Kidney capillary endothelial cell (primary cell): ENCODE measurements around the gene ZNF639.
"Not testable (repeated sequence)": the region's sequence is repeated elsewhere in the genome, so short reads cannot be mapped to it uniquely, and the experiment has no call there.

Experiments
- DNase-seq: peaks from one replicate; pipeline ENCODE4 v3.0.0-alpha.2; 2018; ENCODE audit warnings: low spot score

ZNF639 gene

GRCh38 chr3:179322286-179323196, at the start of gene ZNF639:
TSS of gene ZNF639 (plus strand) at chr3:179323031. CDS start at chr3:179328294, 5,263 bp downstream.
- peak; percentile 84 for DNase-seq

GRCh38 chr3:179274434-179274833, 48.4 kb upstream of the ZNF639 start:
- DNase-seq = not testable (repeated sequence)

GRCh38 chr3:179276001-179276400, 46.8 kb upstream of the ZNF639 start:
- no peak for DNase-seq

GRCh38 chr3:179276743-179277142, 46.1 kb upstream of the ZNF639 start:
- no peak for DNase-seq

- no peak for DNase-seq
Measured at GRCh38 chr3:179278151-179278550, 44.7 kb upstream of the ZNF639 start.

- no peak for DNase-seq
Measured at GRCh38 chr3:179278932-179279693, 43.7 kb upstream of the ZNF639 start.

GRCh38 chr3:179279837-179280236, 43.0 kb upstream of the ZNF639 start:
- DNase-seq = no peak

GRCh38 chr3:179281825-179282224, 41.0 kb upstream of the ZNF639 start:
- no peak for DNase-seq

- no peak for DNase-seq
Measured at GRCh38 chr3:179286331-179286730, 36.5 kb upstream of the ZNF639 start.

GRCh38 chr3:179288845-179289244, 34.0 kb upstream of the ZNF639 start:
- DNase-seq = no peak

- no peak for DNase-seq
Measured at GRCh38 chr3:179289295-179289694, 33.5 kb upstream of the ZNF639 start.

- DNase-seq = no peak
Measured at GRCh38 chr3:179292450-179292849, 30.4 kb upstream of the ZNF639 start.

GRCh38 chr3:179297971-179298725, 24.7 kb upstream of the ZNF639 start:
- DNase-seq = no peak

GRCh38 chr3:179299316-179299715, 23.5 kb upstream of the ZNF639 start:
- no peak for DNase-seq

- no peak for DNase-seq
Measured at GRCh38 chr3:179299999-179300613, 22.7 kb upstream of the ZNF639 start.

GRCh38 chr3:179301645-179302044, 21.2 kb upstream of the ZNF639 start:
- DNase-seq = no peak

- DNase-seq = no peak
Measured at GRCh38 chr3:179302111-179302510, 20.7 kb upstream of the ZNF639 start.

GRCh38 chr3:179304605-179305004, 18.2 kb upstream of the ZNF639 start:
- no peak for DNase-seq

GRCh38 chr3:179307362-179307761, 15.5 kb upstream of the ZNF639 start:
- not testable (repeated sequence) for DNase-seq

GRCh38 chr3:179308001-179308400, 14.8 kb upstream of the ZNF639 start:
- DNase-seq = no peak

- no peak for DNase-seq
Measured at GRCh38 chr3:179309225-179310078, 13.4 kb upstream of the ZNF639 start.
